ENCODE data around the gene MKNK1.

Gene MKNK1

GRCh38 chr1:46642115-46642680 is 38.1 kb upstream of the MKNK1 start:
- peaks cover 32% of the 10 kb centered on the region for H3K4me1 ChIP-seq (ENCODE audit: control insufficient read depth, insufficient read depth, low read length)

GRCh38 chr1:46639547-46639946 is 35.5 kb upstream of the MKNK1 start:
- Histone ChIP-seq H3K9me3 (ENCODE audit: control insufficient read depth, low read length) (no peaks in the 10 kb centered on the region), H3K4me1 (ENCODE audit: control insufficient read depth, insufficient read depth, low read length) (peaks cover 37% of the 10 kb centered on the region), H3K9ac (ENCODE audit: low read length) (no peak overlapping the region), H3K36me3 (ENCODE audit: control insufficient read depth, insufficient read depth, low read length, severe bottlenecking) (peaks cover 24% of the 10 kb centered on the region), H3K27me3 (replicated peaks; ENCODE audit: control insufficient read depth, insufficient read depth, low read length) (no peaks in the 10 kb centered on the region), H3K4me3 (ENCODE audit: low read length) (no peak overlapping the region)
- no peak for DNase-seq (ENCODE audit: low read depth)

More at GRCh38 chr1:46642115-46642680, 38.1 kb upstream of the MKNK1 start:
- DNase-seq (ENCODE audit: low read depth), result no peak
- Histone ChIP-seq H3K9ac (ENCODE audit: low read length) (no peak overlapping the region), H3K9me3 (ENCODE audit: control insufficient read depth, low read length) (peaks cover 2% of the 10 kb centered on the region), H3K36me3 (ENCODE audit: control insufficient read depth, insufficient read depth, low read length, severe bottlenecking) (peaks cover 9% of the 10 kb centered on the region), H3K4me3 (ENCODE audit: low read length) (no peak overlapping the region), H3K27me3 (replicated peaks; ENCODE audit: control insufficient read depth, insufficient read depth, low read length) (no peaks in the 10 kb centered on the region)

GRCh38 chr1:46638921-46639320 is 34.9 kb upstream of the MKNK1 start:
- Histone ChIP-seq H3K36me3 (ENCODE audit: control insufficient read depth, insufficient read depth, low read length, severe bottlenecking) (peaks cover 30% of the 10 kb centered on the region), H3K9me3 (ENCODE audit: control insufficient read depth, low read length) (no peaks in the 10 kb centered on the region), H3K27me3 (replicated peaks; ENCODE audit: control insufficient read depth, insufficient read depth, low read length) (no peaks in the 10 kb centered on the region), H3K4me3 (ENCODE audit: low read length) (no peak overlapping the region), H3K4me1 (ENCODE audit: control insufficient read depth, insufficient read depth, low read length) (peaks cover 33% of the 10 kb centered on the region), H3K9ac (ENCODE audit: low read length) (no peak overlapping the region)
- no peak for DNase-seq (ENCODE audit: low read depth)

GRCh38 chr1:46637444-46638083 is 33.5 kb upstream of the MKNK1 start:
- H3K4me3 ChIP-seq (ENCODE audit: low read length), result no peak overlapping the region
- peaks cover 20% of the 10 kb centered on the region for H3K4me1 ChIP-seq (ENCODE audit: control insufficient read depth, insufficient read depth, low read length)
- H3K9me3 ChIP-seq (ENCODE audit: control insufficient read depth, low read length), result no peaks in the 10 kb centered on the region
- H3K27me3 ChIP-seq (replicated peaks; ENCODE audit: control insufficient read depth, insufficient read depth, low read length), result no peaks in the 10 kb centered on the region
- no peak for DNase-seq (ENCODE audit: low read depth)
- peaks cover 44% of the 10 kb centered on the region for H3K36me3 ChIP-seq (ENCODE audit: control insufficient read depth, insufficient read depth, low read length, severe bottlenecking)
- H3K9ac ChIP-seq (ENCODE audit: low read length), result no peak overlapping the region

- H3K4me1 ChIP-seq (ENCODE audit: control insufficient read depth, insufficient read depth, low read length), result peaks cover 14% of the 10 kb centered on the region
- no peak overlapping the region for H3K9ac ChIP-seq (ENCODE audit: low read length)
- peaks cover 58% of the 10 kb centered on the region for H3K36me3 ChIP-seq (ENCODE audit: control insufficient read depth, insufficient read depth, low read length, severe bottlenecking)
- no peak for DNase-seq (ENCODE audit: low read depth)
- H3K9me3 ChIP-seq (ENCODE audit: control insufficient read depth, low read length), result no peaks in the 10 kb centered on the region
- H3K27me3 ChIP-seq (replicated peaks; ENCODE audit: control insufficient read depth, insufficient read depth, low read length), result no peaks in the 10 kb centered on the region
- H3K4me3 ChIP-seq (ENCODE audit: low read length), result no peak overlapping the region
Measured at GRCh38 chr1:46635205-46635604, 31.1 kb upstream of the MKNK1 start.

GRCh38 chr1:46630719-46631118 is 26.7 kb upstream of the MKNK1 start:
- H3K4me3 ChIP-seq (ENCODE audit: low read length), result no peak overlapping the region
- no peaks in the 10 kb centered on the region for H3K27me3 ChIP-seq (replicated peaks; ENCODE audit: control insufficient read depth, insufficient read depth, low read length)
- no peaks in the 10 kb centered on the region for H3K4me1 ChIP-seq (ENCODE audit: control insufficient read depth, insufficient read depth, low read length)
- H3K36me3 ChIP-seq (ENCODE audit: control insufficient read depth, insufficient read depth, low read length, severe bottlenecking), result peaks cover 55% of the 10 kb centered on the region
- DNase-seq (ENCODE audit: low read depth), result no peak
- H3K9ac ChIP-seq (ENCODE audit: low read length), result no peak overlapping the region
- H3K9me3 ChIP-seq (ENCODE audit: control insufficient read depth, low read length), result no peaks in the 10 kb centered on the region

- DNase-seq (ENCODE audit: low read depth), result no peak
- H3K4me1 ChIP-seq (ENCODE audit: control insufficient read depth, insufficient read depth, low read length), result peaks cover 17% of the 10 kb centered on the region
- H3K36me3 ChIP-seq (ENCODE audit: control insufficient read depth, insufficient read depth, low read length, severe bottlenecking), result no peaks in the 10 kb centered on the region
Measured at GRCh38 chr1:46623743-46624644, 19.9 kb upstream of the MKNK1 start.

GRCh38 chr1:46622344-46622743 is 18.3 kb upstream of the MKNK1 start:
- peaks cover 17% of the 10 kb centered on the region for H3K4me1 ChIP-seq (ENCODE audit: control insufficient read depth, insufficient read depth, low read length)
- DNase-seq (ENCODE audit: low read depth), result peak; percentile 26
- H3K36me3 ChIP-seq (ENCODE audit: control insufficient read depth, insufficient read depth, low read length, severe bottlenecking), result no peaks in the 10 kb centered on the region
- peak overlapping the region; percentile 14 for H3K4me3 ChIP-seq (ENCODE audit: low read length)
- H3K9ac ChIP-seq (ENCODE audit: low read length), result no peak overlapping the region
- H3K9me3 ChIP-seq (ENCODE audit: control insufficient read depth, low read length), result no peaks in the 10 kb centered on the region
- H3K27me3 ChIP-seq (replicated peaks; ENCODE audit: control insufficient read depth, insufficient read depth, low read length), result peaks cover 6% of the 10 kb centered on the region

More at GRCh38 chr1:46623743-46624644, 19.9 kb upstream of the MKNK1 start:
- no peak overlapping the region for H3K4me3 ChIP-seq (ENCODE audit: low read length)
- no peak overlapping the region for H3K9ac ChIP-seq (ENCODE audit: low read length)
- no peaks in the 10 kb centered on the region for H3K9me3 ChIP-seq (ENCODE audit: control insufficient read depth, low read length)
- H3K27me3 ChIP-seq (replicated peaks; ENCODE audit: control insufficient read depth, insufficient read depth, low read length), result peaks cover 3% of the 10 kb centered on the region

- Histone ChIP-seq H3K9me3 (ENCODE audit: control insufficient read depth, low read length) (no peaks in the 10 kb centered on the region), H3K4me1 (ENCODE audit: control insufficient read depth, insufficient read depth, low read length) (peaks cover 17% of the 10 kb centered on the region), H3K4me3 (ENCODE audit: low read length) (peak overlapping the region; percentile 14), H3K9ac (ENCODE audit: low read length) (no peak overlapping the region), H3K36me3 (ENCODE audit: control insufficient read depth, insufficient read depth, low read length, severe bottlenecking) (no peaks in the 10 kb centered on the region), H3K27me3 (replicated peaks; ENCODE audit: control insufficient read depth, insufficient read depth, low read length) (peaks cover 6% of the 10 kb centered on the region)
- DNase-seq (ENCODE audit: low read depth), result no peak
Measured at GRCh38 chr1:46621930-46622329, 17.9 kb upstream of the MKNK1 start.

GRCh38 chr1:46619656-46620258 is 15.7 kb upstream of the MKNK1 start:
- peaks cover 6% of the 10 kb centered on the region for H3K27me3 ChIP-seq (replicated peaks; ENCODE audit: control insufficient read depth, insufficient read depth, low read length)
- no peak for DNase-seq (ENCODE audit: low read depth)
- no peaks in the 10 kb centered on the region for H3K9me3 ChIP-seq (ENCODE audit: control insufficient read depth, low read length)
- no peak overlapping the region for H3K4me3 ChIP-seq (ENCODE audit: low read length)
- H3K4me1 ChIP-seq (ENCODE audit: control insufficient read depth, insufficient read depth, low read length), result peaks cover 28% of the 10 kb centered on the region
- no peaks in the 10 kb centered on the region for H3K36me3 ChIP-seq (ENCODE audit: control insufficient read depth, insufficient read depth, low read length, severe bottlenecking)
- no peak overlapping the region for H3K9ac ChIP-seq (ENCODE audit: low read length)
